H1 (cell line): Measurements from ENCODE around the gene QRICH1. TPM values are rescaled to one million over a fixed set of nuclear protein-coding genes. Genes with fewer than 3 reads are reported as not detected.

ENCODE experiments used
- CTCF ChIA-PET: fragments of 300-600 bp; sonication (Branson Sonifier 250); formaldehyde crosslinking; loops from one replicate; lab custom pipeline; 2021; ENCODE audit not compliant: partially characterized antibody; lab: Charles Lee
- POLR2A ChIA-PET: fragments of 300-600 bp; sonication (Branson Sonifier 250); formaldehyde crosslinking; loops from one replicate; lab custom pipeline; 2021; ENCODE audit warnings: inconsistent platforms; ENCODE audit not compliant: partially characterized antibody; lab: Charles Lee
- DNase-seq, 2 experiments: peaks; one replicate each; pipeline versions ENCODE4 v3.0.0 to v3.0.0-alpha.2; 2010 to 2022; ENCODE audit warnings: low spot score in 2 of 2, low read depth in 1 of 2, mixed read lengths in 1 of 2
- FAIRE-seq: peaks from 2 replicates; lab custom pipeline; 2011; peaks lifted over from hg19 to GRCh38; lab: Jason Lieb, UNC
- H2AFZ ChIP-seq: 2 replicates; pipeline ENCODE4 v1.8.1; 2012; ENCODE audit warnings: low read length, inconsistent platforms
- H2AK5ac ChIP-seq: 2 replicates; pipeline ENCODE4 v1.6.1; 2013; ENCODE audit warnings: low read depth, low read length
- H2BK120ac ChIP-seq: replicated peaks from 2 replicates; pipeline ENCODE3; 2013; ENCODE audit warnings: low read depth, low read length, inconsistent platforms
- H2BK12ac ChIP-seq: 2 replicates; pipeline ENCODE4 v1.6.1; 2013; ENCODE audit warnings: low read depth, low read length
- H2BK15ac ChIP-seq: 2 replicates; pipeline ENCODE4 v1.6.1; 2013; ENCODE audit warnings: low read length
- H2BK20ac ChIP-seq: 2 replicates; pipeline ENCODE4 v1.6.1; 2013; ENCODE audit warnings: low read length
- H2BK5ac ChIP-seq: 2 replicates; pipeline ENCODE4 v1.6.1; 2013; ENCODE audit warnings: low read depth, low read length
- H3K14ac ChIP-seq: 2 replicates; pipeline ENCODE4 v1.6.1; 2013; ENCODE audit warnings: inconsistent platforms; ENCODE audit not compliant: insufficient read length
- H3K18ac ChIP-seq: 2 replicates; pipeline ENCODE4 v1.6.1; 2013; ENCODE audit warnings: low read length; ENCODE audit errors: extremely low read depth
- H3K23ac ChIP-seq: 2 replicates; pipeline ENCODE4 v1.6.1; 2013; ENCODE audit warnings: inconsistent platforms; ENCODE audit not compliant: insufficient read length
- H3K23me2 ChIP-seq: 2 replicates; pipeline ENCODE4 v1.6.1; 2013; ENCODE audit warnings: low read depth, low read length
- H3K27ac ChIP-seq: 2 replicates; pipeline ENCODE4 v1.6.1; 2011; ENCODE audit warnings: low read depth, low read length, inconsistent platforms
- H3K27me3 ChIP-seq, 4 experiments: replicated peaks in 1 of 4; 1 replicate in 1 of 4; 2 replicates in 3 of 4; pipeline versions ENCODE4 v1.6.1 to v1.8.1; 2011 to 2013; ENCODE audit warnings: low read length in 3 of 4, mild to moderate bottlenecking in 3 of 4, inconsistent platforms in 2 of 4, mixed read lengths in 2 of 4, moderate library complexity in 1 of 4; ENCODE audit not compliant: control insufficient read depth in 3 of 4, insufficient read depth in 3 of 4; ENCODE audit errors: extremely low read depth in 1 of 4
- H3K36me3 ChIP-seq, 4 experiments: 2 replicates each; pipeline versions ENCODE4 v1.6.1 to v1.8.1; 2011 to 2013; ENCODE audit warnings: mild to moderate bottlenecking in 4 of 4, low read length in 3 of 4, moderate library complexity in 2 of 4, control low read depth in 1 of 4, inconsistent platforms in 1 of 4; ENCODE audit not compliant: insufficient read depth in 4 of 4, control insufficient read depth in 2 of 4
- H3K4ac ChIP-seq: replicated peaks from 2 replicates; pipeline ENCODE3; 2013; ENCODE audit warnings: low read length, low read depth, mixed read lengths, inconsistent platforms; ENCODE audit not compliant: insufficient read length
- H3K4me1 ChIP-seq, 4 experiments: replicated peaks in 1 of 4; 1 replicate in 1 of 4; 2 replicates in 3 of 4; pipeline versions ENCODE4 v1.6.1 to v1.8.1; 2011 to 2013; ENCODE audit warnings: low read length in 3 of 4, inconsistent platforms in 2 of 4, mixed read lengths in 1 of 4; ENCODE audit not compliant: insufficient read depth in 4 of 4, control insufficient read depth in 3 of 4
- H3K4me2 ChIP-seq, 2 experiments: 2 replicates each; pipeline versions ENCODE4 v1.6.1 to v1.8.1; 2011 to 2013; ENCODE audit warnings: low read depth in 2 of 2, low read length in 2 of 2, control low read depth in 1 of 2, inconsistent platforms in 1 of 2, mild to moderate bottlenecking in 1 of 2; ENCODE audit not compliant: insufficient read depth in 1 of 2
- H3K4me3 ChIP-seq, 4 experiments: fragments of 200-600, 300-600 bp in 1 of 4; sonication (generic), shearing (Covaris generic), sonication (Bioruptor Twin) in 1 of 4; 2 replicates each; pipeline versions ENCODE4 v1.5.1 to v1.8.1; 2011 to 2016; ENCODE audit warnings: low read length in 4 of 4, low read depth in 3 of 4, control low read depth in 2 of 4, inconsistent platforms in 2 of 4, mild to moderate bottlenecking in 2 of 4, mixed read lengths in 1 of 4, moderate library complexity in 1 of 4; ENCODE audit not compliant: insufficient read depth in 2 of 4; ENCODE audit errors: extremely low read depth in 1 of 4
- H3K56ac ChIP-seq: replicated peaks from 2 replicates; pipeline ENCODE3; 2013; ENCODE audit warnings: low read depth, mild to moderate bottlenecking, mixed read lengths, low read length, inconsistent platforms; ENCODE audit not compliant: insufficient read length
- H3K79me1 ChIP-seq: 2 replicates; pipeline ENCODE4 v1.6.1; 2013; ENCODE audit warnings: low read depth, low read length, control low read depth
- H3K79me2 ChIP-seq, 2 experiments: 2 replicates each; pipeline versions ENCODE4 v1.6.1 to v1.8.1; 2012 to 2013; ENCODE audit warnings: low read length in 2 of 2, mild to moderate bottlenecking in 2 of 2, inconsistent platforms in 1 of 2; ENCODE audit not compliant: insufficient read depth in 2 of 2, control insufficient read depth in 1 of 2
- H3K9ac ChIP-seq, 4 experiments: replicated peaks in 1 of 4; 1 replicate in 1 of 4; 2 replicates in 3 of 4; pipeline versions ENCODE4 v1.6.1 to v1.8.1; 2011 to 2013; ENCODE audit warnings: low read depth in 3 of 4, low read length in 3 of 4, control low read depth in 2 of 4, mild to moderate bottlenecking in 2 of 4, moderate library complexity in 2 of 4, inconsistent platforms in 1 of 4; ENCODE audit errors: extremely low read depth in 1 of 4
- H3K9me3 ChIP-seq, 2 experiments: 2 replicates each; pipeline versions ENCODE4 v1.6.1 to v1.8.1; 2012 to 2013; ENCODE audit warnings: mild to moderate bottlenecking in 2 of 2, moderate library complexity in 2 of 2, control low read depth in 1 of 2, inconsistent platforms in 1 of 2, low read depth in 1 of 2, low read length in 1 of 2, mixed read lengths in 1 of 2; ENCODE audit not compliant: insufficient read depth in 2 of 2
- H4K20me1 ChIP-seq, 2 experiments: replicated peaks in 1 of 2; 2 replicates each; pipeline versions ENCODE3 to v1.8.1; 2011 to 2013; ENCODE audit warnings: inconsistent platforms in 2 of 2, low read length in 2 of 2, mild to moderate bottlenecking in 1 of 2; ENCODE audit not compliant: insufficient read depth in 2 of 2, control insufficient read depth in 1 of 2
- H4K5ac ChIP-seq: 2 replicates; pipeline ENCODE4 v1.6.1; 2013; ENCODE audit warnings: low read length, low read depth, mixed read lengths, inconsistent platforms; ENCODE audit not compliant: insufficient read length
- H4K8ac ChIP-seq: 2 replicates; pipeline ENCODE4 v1.8.0; 2013; ENCODE audit warnings: mild to moderate bottlenecking, moderate library complexity, low read length, inconsistent platforms; ENCODE audit not compliant: insufficient read depth; ENCODE audit errors: extremely low read depth
- H4K91ac ChIP-seq: replicated peaks from 2 replicates; pipeline ENCODE3; 2013; ENCODE audit warnings: low read length, mixed read lengths, inconsistent platforms; ENCODE audit not compliant: insufficient read length
- ATF3 ChIP-seq: IDR thresholded peaks from 2 replicates; pipeline ENCODE4 v1.6.1; 2011; ENCODE audit warnings: low read depth, mild to moderate bottlenecking, low read length; ENCODE audit not compliant: insufficient read depth
- CHD1 ChIP-seq: IDR thresholded peaks from 2 replicates; pipeline ENCODE4 v1.6.1; 2012; ENCODE audit warnings: low read depth, low read length, improper control_type of control experiment
- KDM4A ChIP-seq: IDR thresholded peaks from one replicate; pipeline ENCODE4 v1.7.1; 2012; ENCODE audit warnings: low read depth, mild to moderate bottlenecking, moderate library complexity, low read length, inconsistent platforms; ENCODE audit not compliant: severe bottlenecking
- USF2 ChIP-seq: IDR thresholded peaks from 2 replicates; pipeline ENCODE4 v1.6.1; 2011; ENCODE audit warnings: low read length, improper control_type of control experiment
- polyA plus RNA-seq, 7 experiments: library from polyadenylated mRNA; depleted of rRNA in 3 of 7; stranded (reverse) in 5 of 7; unstranded in 2 of 7; fragments of >200 nt in 5 of 7; fragments of 200-250 nt in 2 of 7; gene quantifications; 1 replicate in 5 of 7; 2 replicates in 1 of 7; 4 replicates in 1 of 7; pipeline versions ENCODE4 v1.2.1 to v1.2.3, GENCODE V29; 2011 to 2013; ENCODE audit warnings: missing spikeins in 2 of 7, mixed read lengths in 2 of 7
- total RNA-seq: library from RNA; stranded (reverse); fragmentation: NEBNext Ultra II Directional; extraction: Animal tissue kit (Norgen Biotek cat#: 25700); gene quantifications from 2 replicates; pipeline ENCODE4 v1.2.1, GENCODE V29; 2021

QRICH1 gene
- total and polyA plus RNA-seq, 2 of the 8 experiments (the other 6 are each of a cell fraction or from before 2014, with no cell fraction given) = 128 to 142 TPM

- no peak overlapping the region for H3K4me2 ChIP-seq
- no peak overlapping the region for H2BK20ac ChIP-seq
- ChIA-PET CTCF (interaction anchor here (19.9 kb wide), 1 partner anchor 22 kb away, joined by 467 read pairs; the partner anchor contains the start of genes DALRD3, NDUFAF3 and WDR6), POLR2A (interaction anchor here (0.8 to 38.8 kb wide), 3 partner anchors 19 to 100 kb away, joined by 3 to 1518 read pairs (median 4); partner anchors contain the start of genes DALRD3, IMPDH2, NDUFAF3 and QRICH1)
- no peak overlapping the region for H4K91ac ChIP-seq
- FAIRE-seq (no peak), DNase-seq (no peak)
- no peak overlapping the region for H3K4ac ChIP-seq
- H2BK120ac ChIP-seq = no peak overlapping the region
- peaks cover 0 to 3% (median 0%) of the 10 kb centered on the region in 4 experiments; a peak in 2 of 8 replicates for H3K36me3 ChIP-seq
- no peak overlapping the region for H3K27ac ChIP-seq
- no peak overlapping the region for H2BK15ac ChIP-seq
- peaks cover 0 to 19% of the 10 kb centered on the region in 2 experiments; a peak in 2 of 4 replicates for H3K79me2 ChIP-seq
- no peak overlapping the region for H3K4me3 ChIP-seq
- no peak overlapping the region for H3K18ac ChIP-seq
- no peaks in the 10 kb centered on the region for H3K9me3 ChIP-seq
- H3K23me2 ChIP-seq = peaks cover 20% of the 10 kb centered on the region
- H2BK12ac ChIP-seq = no peak overlapping the region
- no peak overlapping the region for H2AFZ ChIP-seq
- H3K79me1 ChIP-seq = peaks cover 3% of the 10 kb centered on the region
- H3K23ac ChIP-seq = no peak overlapping the region
- TF ChIP-seq ATF3 (no peak), KDM4A (no peak), CHD1 (no peak), USF2 (no peak)
- H4K5ac ChIP-seq = no peak overlapping the region
- H4K20me1 ChIP-seq = peaks cover 0 to 4% of the 10 kb centered on the region in 2 experiments
- no peak overlapping the region for H2AK5ac ChIP-seq
- no peak overlapping the region for H2BK5ac ChIP-seq
- H3K14ac ChIP-seq = no peak overlapping the region
- no peaks in the 10 kb centered on the region for H3K27me3 ChIP-seq
- no peak overlapping the region for H4K8ac ChIP-seq
- no peak overlapping the region for H3K9ac ChIP-seq
- H3K56ac ChIP-seq = no peak overlapping the region
- peaks cover 7 to 17% (median 12%) of the 10 kb centered on the region in 4 experiments; a peak in 6 of 7 replicates for H3K4me1 ChIP-seq
These were observed 100.0 kb downstream of the QRICH1 start for GRCh38 chr3:48993834-48994233.
